ENCODE results near the gene ITGBL1. TPM values are rescaled to one million over a fixed set of nuclear protein-coding genes. Genes with fewer than 3 reads are reported as not detected.

Gene ITGBL1
- total and polyA plus RNA-seq, 2 of the 8 experiments (the other 6 are each of a cell fraction or from before 2014, with no cell fraction given), result not detected

GRCh38 chr13:101673360-101674105, 221.1 kb downstream of the ITGBL1 start (continued):
- TF ChIP-seq KDM5A (IDR thresholded peaks at IDR 0.05; ENCODE audit: low read length), result no peak
- no peak for TF ChIP-seq SUZ12 (IDR thresholded peaks at IDR 0.05; ENCODE audit: low read length)
- no peak for TF ChIP-seq POLR2AphosphoS5 (IDR thresholded peaks at IDR 0.05; ENCODE audit: low read depth, low read length)
- no peak for TF ChIP-seq SP1 (IDR thresholded peaks at IDR 0.05; ENCODE audit: low read depth, low read length)
